ENCODE results near the gene REEP5. TPM values are rescaled to one million over a fixed set of nuclear protein-coding genes. Genes with fewer than 3 reads are reported as not detected.

REEP5 gene
- total RNA-seq, 1 experiment from 2014 or later: 49.6 TPM

DNA sequence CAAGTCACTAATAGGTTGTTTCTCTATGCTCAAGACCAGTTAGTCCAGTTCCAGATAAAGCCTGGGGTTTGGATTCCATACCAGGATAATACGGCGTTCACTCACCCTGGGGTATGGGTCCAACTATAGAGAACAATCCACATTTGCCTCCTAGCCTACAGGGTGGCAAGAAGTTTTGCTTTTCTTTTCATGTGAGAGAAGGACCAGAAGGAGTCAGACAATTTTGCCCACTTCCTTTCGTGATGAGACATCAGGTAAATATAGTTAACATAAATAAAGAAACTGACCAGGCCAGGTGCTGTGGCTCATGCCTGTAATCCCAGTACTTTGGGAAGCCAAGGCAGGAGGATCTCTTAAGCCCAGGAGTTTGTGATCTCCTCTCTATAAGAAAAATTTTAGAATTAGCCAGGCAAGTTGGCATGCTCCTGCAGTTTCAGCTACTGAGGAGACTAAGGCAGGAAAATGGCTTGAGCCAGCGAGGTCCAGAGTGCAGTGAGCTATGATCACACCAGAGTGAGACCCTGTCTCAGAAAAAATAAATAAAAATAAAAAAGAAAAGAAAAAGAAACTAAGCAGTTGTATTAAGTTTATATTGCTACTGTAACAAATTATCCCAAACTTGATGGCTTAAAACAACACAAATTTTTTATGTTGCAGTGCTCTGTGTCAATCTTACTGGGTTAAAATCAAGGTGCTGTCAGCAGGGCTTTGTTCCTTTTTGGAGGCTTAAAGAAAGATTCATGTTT is 7.5 kb upstream of the REEP5 start (continued):
- TF ChIP-seq, protein P1, sequence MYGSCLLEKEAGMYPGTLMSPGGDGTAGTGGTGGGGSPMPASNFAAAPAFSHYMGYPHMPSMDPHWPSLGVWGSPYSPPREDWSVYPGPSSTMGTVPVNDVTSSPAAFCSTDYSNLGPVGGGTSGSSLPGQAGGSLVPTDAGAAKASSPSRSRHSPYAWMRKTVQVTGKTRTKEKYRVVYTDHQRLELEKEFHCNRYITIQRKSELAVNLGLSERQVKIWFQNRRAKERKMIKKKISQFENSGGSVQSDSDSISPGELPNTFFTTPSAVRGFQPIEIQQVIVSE (CRISPR knock-in tag; IDR thresholded peaks at IDR 0.05; ENCODE audit: borderline replicate concordance): no peak
- no peak for TF ChIP-seq ESRRA (CRISPR knock-in tag; IDR thresholded peaks at IDR 0.05; ENCODE audit: borderline replicate concordance)
- TF ChIP-seq OVOL2 (CRISPR knock-in tag; IDR thresholded peaks at IDR 0.05; ENCODE audit: borderline replicate concordance): no peak
- TF ChIP-seq ZNF138 (CRISPR knock-in tag; conservative IDR thresholded peaks at IDR 0.05): no peak
- no peak for TF ChIP-seq TCF7 (CRISPR knock-in tag; IDR thresholded peaks at IDR 0.05; ENCODE audit: low read depth)
- TF ChIP-seq EMX1 (CRISPR knock-in tag; IDR thresholded peaks at IDR 0.05): no peak
- TF ChIP-seq ZNF416 (CRISPR knock-in tag; IDR thresholded peaks at IDR 0.05): no peak
- TF ChIP-seq, protein P2, sequence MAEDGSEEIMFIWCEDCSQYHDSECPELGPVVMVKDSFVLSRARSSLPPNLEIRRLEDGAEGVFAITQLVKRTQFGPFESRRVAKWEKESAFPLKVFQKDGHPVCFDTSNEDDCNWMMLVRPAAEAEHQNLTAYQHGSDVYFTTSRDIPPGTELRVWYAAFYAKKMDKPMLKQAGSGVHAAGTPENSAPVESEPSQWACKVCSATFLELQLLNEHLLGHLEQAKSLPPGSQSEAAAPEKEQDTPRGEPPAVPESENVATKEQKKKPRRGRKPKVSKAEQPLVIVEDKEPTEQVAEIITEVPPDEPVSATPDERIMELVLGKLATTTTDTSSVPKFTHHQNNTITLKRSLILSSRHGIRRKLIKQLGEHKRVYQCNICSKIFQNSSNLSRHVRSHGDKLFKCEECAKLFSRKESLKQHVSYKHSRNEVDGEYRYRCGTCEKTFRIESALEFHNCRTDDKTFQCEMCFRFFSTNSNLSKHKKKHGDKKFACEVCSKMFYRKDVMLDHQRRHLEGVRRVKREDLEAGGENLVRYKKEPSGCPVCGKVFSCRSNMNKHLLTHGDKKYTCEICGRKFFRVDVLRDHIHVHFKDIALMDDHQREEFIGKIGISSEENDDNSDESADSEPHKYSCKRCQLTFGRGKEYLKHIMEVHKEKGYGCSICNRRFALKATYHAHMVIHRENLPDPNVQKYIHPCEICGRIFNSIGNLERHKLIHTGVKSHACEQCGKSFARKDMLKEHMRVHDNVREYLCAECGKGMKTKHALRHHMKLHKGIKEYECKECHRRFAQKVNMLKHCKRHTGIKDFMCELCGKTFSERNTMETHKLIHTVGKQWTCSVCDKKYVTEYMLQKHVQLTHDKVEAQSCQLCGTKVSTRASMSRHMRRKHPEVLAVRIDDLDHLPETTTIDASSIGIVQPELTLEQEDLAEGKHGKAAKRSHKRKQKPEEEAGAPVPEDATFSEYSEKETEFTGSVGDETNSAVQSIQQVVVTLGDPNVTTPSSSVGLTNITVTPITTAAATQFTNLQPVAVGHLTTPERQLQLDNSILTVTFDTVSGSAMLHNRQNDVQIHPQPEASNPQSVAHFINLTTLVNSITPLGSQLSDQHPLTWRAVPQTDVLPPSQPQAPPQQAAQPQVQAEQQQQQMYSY (CRISPR knock-in tag; IDR thresholded peaks at IDR 0.05): no peak
- TF ChIP-seq GRHL2 (CRISPR knock-in tag; IDR thresholded peaks at IDR 0.05; ENCODE audit: insufficient replicate concordance, severe bottlenecking): no peak
- TF ChIP-seq CREB1 (CRISPR knock-in tag; IDR thresholded peaks at IDR 0.05): no peak

DNA sequence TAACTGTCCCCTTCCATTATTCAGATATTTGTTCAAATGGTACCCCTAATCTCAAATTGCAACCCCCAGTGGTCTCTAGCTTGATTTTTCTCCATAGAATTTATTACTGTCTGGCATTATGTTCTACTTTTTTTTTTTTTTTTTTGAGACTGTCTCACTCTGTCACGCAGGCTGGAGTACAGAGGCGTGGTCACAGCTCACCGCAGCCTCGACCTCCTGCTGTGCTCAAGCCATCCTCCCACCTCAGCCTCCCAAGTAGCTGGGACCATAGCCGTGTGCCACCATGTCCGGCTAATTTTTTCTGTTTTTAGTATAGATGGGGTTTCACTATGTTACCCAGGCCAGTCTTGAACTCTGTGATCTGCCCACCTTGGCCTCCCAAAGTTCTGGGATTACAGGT is 2.0 kb upstream of the REEP5 start:
- POLR2A ChIA-PET: no interaction called here
- CTCF ChIA-PET: interaction anchor here (0.6 to 0.7 kb wide), 2 partner anchors 46 to 76 kb away, joined by 4 read pairs; no protein-coding TSS in a partner anchor
- no peak overlapping the region for H3K4me3 Mint-ChIP-seq
- TF ChIP-seq TCF7 (CRISPR knock-in tag; IDR thresholded peaks at IDR 0.05; ENCODE audit: low read depth) (no peak), ZNF138 (CRISPR knock-in tag; conservative IDR thresholded peaks at IDR 0.05) (no peak), ZNF423 (CRISPR knock-in tag; IDR thresholded peaks at IDR 0.05) (no peak), ZNF219 (CRISPR knock-in tag; IDR thresholded peaks at IDR 0.05; ENCODE audit: borderline replicate concordance) (no peak), MXD4 (CRISPR knock-in tag; IDR thresholded peaks at IDR 0.05; ENCODE audit: borderline replicate concordance) (no peak), FOXP1 (CRISPR knock-in tag; IDR thresholded peaks at IDR 0.05; ENCODE audit: borderline replicate concordance) (no peak)
- TF ChIP-seq, protein P3, sequence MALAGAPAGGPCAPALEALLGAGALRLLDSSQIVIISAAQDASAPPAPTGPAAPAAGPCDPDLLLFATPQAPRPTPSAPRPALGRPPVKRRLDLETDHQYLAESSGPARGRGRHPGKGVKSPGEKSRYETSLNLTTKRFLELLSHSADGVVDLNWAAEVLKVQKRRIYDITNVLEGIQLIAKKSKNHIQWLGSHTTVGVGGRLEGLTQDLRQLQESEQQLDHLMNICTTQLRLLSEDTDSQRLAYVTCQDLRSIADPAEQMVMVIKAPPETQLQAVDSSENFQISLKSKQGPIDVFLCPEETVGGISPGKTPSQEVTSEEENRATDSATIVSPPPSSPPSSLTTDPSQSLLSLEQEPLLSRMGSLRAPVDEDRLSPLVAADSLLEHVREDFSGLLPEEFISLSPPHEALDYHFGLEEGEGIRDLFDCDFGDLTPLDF (CRISPR knock-in tag; IDR thresholded peaks at IDR 0.05): no peak
- TF ChIP-seq, protein P4, sequence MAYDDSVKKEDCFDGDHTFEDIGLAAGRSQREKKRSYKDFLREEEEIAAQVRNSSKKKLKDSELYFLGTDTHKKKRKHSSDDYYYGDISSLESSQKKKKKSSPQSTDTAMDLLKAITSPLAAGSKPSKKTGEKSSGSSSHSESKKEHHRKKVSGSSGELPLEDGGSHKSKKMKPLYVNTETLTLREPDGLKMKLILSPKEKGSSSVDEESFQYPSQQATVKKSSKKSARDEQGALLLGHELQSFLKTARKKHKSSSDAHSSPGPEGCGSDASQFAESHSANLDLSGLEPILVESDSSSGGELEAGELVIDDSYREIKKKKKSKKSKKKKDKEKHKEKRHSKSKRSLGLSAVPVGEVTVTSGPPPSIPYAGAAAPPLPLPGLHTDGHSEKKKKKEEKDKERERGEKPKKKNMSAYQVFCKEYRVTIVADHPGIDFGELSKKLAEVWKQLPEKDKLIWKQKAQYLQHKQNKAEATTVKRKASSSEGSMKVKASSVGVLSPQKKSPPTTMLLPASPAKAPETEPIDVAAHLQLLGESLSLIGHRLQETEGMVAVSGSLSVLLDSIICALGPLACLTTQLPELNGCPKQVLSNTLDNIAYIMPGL (CRISPR knock-in tag; IDR thresholded peaks at IDR 0.05): no peak
- TF ChIP-seq, protein P2 (CRISPR knock-in tag; IDR thresholded peaks at IDR 0.05): no peak
- TF ChIP-seq, protein P5, sequence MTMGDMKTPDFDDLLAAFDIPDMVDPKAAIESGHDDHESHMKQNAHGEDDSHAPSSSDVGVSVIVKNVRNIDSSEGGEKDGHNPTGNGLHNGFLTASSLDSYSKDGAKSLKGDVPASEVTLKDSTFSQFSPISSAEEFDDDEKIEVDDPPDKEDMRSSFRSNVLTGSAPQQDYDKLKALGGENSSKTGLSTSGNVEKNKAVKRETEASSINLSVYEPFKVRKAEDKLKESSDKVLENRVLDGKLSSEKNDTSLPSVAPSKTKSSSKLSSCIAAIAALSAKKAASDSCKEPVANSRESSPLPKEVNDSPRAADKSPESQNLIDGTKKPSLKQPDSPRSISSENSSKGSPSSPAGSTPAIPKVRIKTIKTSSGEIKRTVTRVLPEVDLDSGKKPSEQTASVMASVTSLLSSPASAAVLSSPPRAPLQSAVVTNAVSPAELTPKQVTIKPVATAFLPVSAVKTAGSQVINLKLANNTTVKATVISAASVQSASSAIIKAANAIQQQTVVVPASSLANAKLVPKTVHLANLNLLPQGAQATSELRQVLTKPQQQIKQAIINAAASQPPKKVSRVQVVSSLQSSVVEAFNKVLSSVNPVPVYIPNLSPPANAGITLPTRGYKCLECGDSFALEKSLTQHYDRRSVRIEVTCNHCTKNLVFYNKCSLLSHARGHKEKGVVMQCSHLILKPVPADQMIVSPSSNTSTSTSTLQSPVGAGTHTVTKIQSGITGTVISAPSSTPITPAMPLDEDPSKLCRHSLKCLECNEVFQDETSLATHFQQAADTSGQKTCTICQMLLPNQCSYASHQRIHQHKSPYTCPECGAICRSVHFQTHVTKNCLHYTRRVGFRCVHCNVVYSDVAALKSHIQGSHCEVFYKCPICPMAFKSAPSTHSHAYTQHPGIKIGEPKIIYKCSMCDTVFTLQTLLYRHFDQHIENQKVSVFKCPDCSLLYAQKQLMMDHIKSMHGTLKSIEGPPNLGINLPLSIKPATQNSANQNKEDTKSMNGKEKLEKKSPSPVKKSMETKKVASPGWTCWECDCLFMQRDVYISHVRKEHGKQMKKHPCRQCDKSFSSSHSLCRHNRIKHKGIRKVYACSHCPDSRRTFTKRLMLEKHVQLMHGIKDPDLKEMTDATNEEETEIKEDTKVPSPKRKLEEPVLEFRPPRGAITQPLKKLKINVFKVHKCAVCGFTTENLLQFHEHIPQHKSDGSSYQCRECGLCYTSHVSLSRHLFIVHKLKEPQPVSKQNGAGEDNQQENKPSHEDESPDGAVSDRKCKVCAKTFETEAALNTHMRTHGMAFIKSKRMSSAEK (CRISPR knock-in tag; IDR thresholded peaks at IDR 0.05; ENCODE audit: borderline replicate concordance): no peak

More for the DNA sequence above, 2.0 kb upstream of the REEP5 start:
- Mint-ChIP-seq H3K4me1 (peaks cover 20% of the 10 kb centered on the region), H3K9me3 (no peaks in the 10 kb centered on the region), H3K27me3 (ENCODE audit: low read depth) (peaks cover 12% of the 10 kb centered on the region), H3K27ac (no peak overlapping the region), H3K36me3 (peaks cover 3% of the 10 kb centered on the region; the same call in 1 of the 2 replicates)
- ATAC-seq: no peak
- no peak for DNase-seq (ENCODE audit: low spot score)

Measured in WTC11 (cell line).